HFFc6 (cell line): Measurements from ENCODE around the gene SCTR. TPM values are rescaled to one million over a fixed set of nuclear protein-coding genes. Genes with fewer than 3 reads are reported as not detected.

ENCODE experiments used
- DNase-seq: peaks from one replicate; pipeline ENCODE4 v3.0.0-alpha.2; 2018
- H3K27ac Mint-ChIP-seq: 2 replicates; pipeline ENCODE4 v1.8.0; 2020; ENCODE audit warnings: mild to moderate bottlenecking, mixed read lengths
- H3K27me3 Mint-ChIP-seq: 2 replicates; pipeline ENCODE4 v1.8.0; 2021; ENCODE audit warnings: mild to moderate bottlenecking, moderate library complexity, mixed read lengths; ENCODE audit not compliant: insufficient read depth
- H3K36me3 Mint-ChIP-seq: 2 replicates; pipeline ENCODE4 v1.8.0; 2021; ENCODE audit warnings: low read depth, mixed read lengths
- H3K4me1 Mint-ChIP-seq: 2 replicates; pipeline ENCODE4 v1.8.0; 2020; ENCODE audit warnings: low read depth, mixed read lengths
- H3K4me3 Mint-ChIP-seq: 2 replicates; pipeline ENCODE4 v1.8.0; 2020; ENCODE audit warnings: mild to moderate bottlenecking, moderate library complexity, mixed read lengths
- H3K9me3 Mint-ChIP-seq: 2 replicates; pipeline ENCODE4 v1.8.0; 2020; ENCODE audit warnings: mild to moderate bottlenecking, mixed read lengths
- CTCF ChIP-seq: fragments of 200-600 bp; sonication (generic); IDR thresholded peaks from 2 replicates; pipeline ENCODE4 v1.5.0; 2021; ENCODE audit warnings: antibody characterized with exemption, mild to moderate bottlenecking
- total RNA-seq, 6 experiments: library from RNA; stranded (reverse); fragmentation: NEBNext Ultra II Directional; extraction: Animal tissue kit (Norgen Biotek cat#: 25700); gene quantifications; 2 replicates in 1 of 6; 3 replicates in 5 of 6; pipeline ENCODE4 v1.2.3, GENCODE V29; 2021

The SCTR gene
- total RNA-seq, 6 experiments from 2014 or later, result not detected

- Mint-ChIP-seq H3K27me3 (peaks cover 7% of the 10 kb centered on the region), H3K36me3 (no peaks in the 10 kb centered on the region), H3K9me3 (no peaks in the 10 kb centered on the region), H3K4me1 (no peaks in the 10 kb centered on the region), H3K4me3 (no peak overlapping the region), H3K27ac (no peak overlapping the region)
- no peak for DNase-seq
- TF ChIP-seq CTCF, result no peak
Measured at GRCh38 chr2:119550856-119551255, 26.6 kb upstream of the SCTR start.

- no peak for DNase-seq
Measured at GRCh38 chr2:119550346-119550745, 26.1 kb upstream of the SCTR start.

DNA sequence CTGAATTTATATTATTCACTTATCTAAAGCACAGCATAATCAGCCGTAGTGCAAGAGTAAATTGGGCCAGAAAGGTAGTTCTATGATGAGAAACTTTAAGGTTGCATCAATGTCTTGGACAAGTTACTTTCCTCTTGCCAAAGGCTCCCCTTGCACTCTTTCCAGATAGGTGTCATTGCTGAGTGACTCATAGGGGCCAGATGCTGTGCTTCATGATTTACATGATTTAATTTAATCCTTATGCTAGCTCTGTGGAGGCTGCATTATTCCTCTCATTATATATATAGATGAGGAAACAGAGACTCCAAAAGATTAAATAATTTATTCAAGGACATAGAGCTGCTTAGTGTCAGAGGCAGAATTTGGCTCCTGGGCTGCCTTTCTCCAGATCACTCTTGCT lies 25.0 kb upstream of the SCTR start:
- no peaks in the 10 kb centered on the region for H3K4me1 Mint-ChIP-seq
- no peak for TF ChIP-seq CTCF
- no peaks in the 10 kb centered on the region for H3K36me3 Mint-ChIP-seq
- H3K4me3 Mint-ChIP-seq, result no peak overlapping the region
- H3K9me3 Mint-ChIP-seq, result no peaks in the 10 kb centered on the region
- DNase-seq, result no peak
- H3K27me3 Mint-ChIP-seq, result peaks cover 6% of the 10 kb centered on the region
- no peak overlapping the region for H3K27ac Mint-ChIP-seq

More at GRCh38 chr2:119550346-119550745, 26.1 kb upstream of the SCTR start:
- no peak overlapping the region for H3K4me3 Mint-ChIP-seq
- H3K27me3 Mint-ChIP-seq, result peaks cover 7% of the 10 kb centered on the region
- H3K9me3 Mint-ChIP-seq, result no peaks in the 10 kb centered on the region
- no peak overlapping the region for H3K27ac Mint-ChIP-seq
- no peaks in the 10 kb centered on the region for H3K36me3 Mint-ChIP-seq
- no peak for TF ChIP-seq CTCF
- H3K4me1 Mint-ChIP-seq, result no peaks in the 10 kb centered on the region

DNA sequence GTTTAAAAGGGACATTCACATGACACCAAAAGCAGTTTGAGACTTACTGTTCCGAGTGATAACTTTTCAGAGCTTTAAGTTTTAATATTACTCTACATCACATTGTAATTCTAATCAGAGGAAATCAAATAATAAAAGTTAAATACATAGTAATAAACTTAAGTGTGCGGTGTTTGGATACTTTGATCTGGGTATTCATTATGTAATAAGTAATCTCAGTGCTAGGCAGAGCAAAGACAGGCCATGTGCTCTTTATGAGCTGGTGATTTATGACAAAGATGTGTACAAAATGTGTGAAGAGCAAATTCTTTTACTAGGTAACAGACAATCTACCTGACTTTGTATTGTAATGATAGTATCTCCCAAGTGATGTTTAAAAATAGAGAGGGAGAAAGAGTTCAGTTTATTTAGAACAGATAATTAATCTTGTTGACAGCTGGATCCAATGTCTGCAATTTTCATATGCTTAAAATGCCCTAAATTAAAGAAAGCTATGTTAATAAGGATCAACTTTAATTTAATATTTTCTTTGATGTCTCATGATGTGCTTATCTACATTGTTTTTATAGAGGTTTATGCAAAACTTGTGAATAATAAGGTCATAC lies 24.3 kb upstream of the SCTR start:
- no peaks in the 10 kb centered on the region; the same call in 1 of the 2 replicates for H3K4me1 Mint-ChIP-seq
- no peak overlapping the region for H3K4me3 Mint-ChIP-seq
- H3K27me3 Mint-ChIP-seq, result peaks cover 6% of the 10 kb centered on the region
- no peak for TF ChIP-seq CTCF
- H3K36me3 Mint-ChIP-seq, result no peaks in the 10 kb centered on the region
- DNase-seq, result no peak
- H3K9me3 Mint-ChIP-seq, result no peaks in the 10 kb centered on the region
- H3K27ac Mint-ChIP-seq, result no peak overlapping the region

GRCh38 chr2:119546447-119546767 lies 22.1 kb upstream of the SCTR start:
- no peak for TF ChIP-seq CTCF
- H3K36me3 Mint-ChIP-seq, result no peaks in the 10 kb centered on the region

More at GRCh38 chr2:119546447-119546767, 22.1 kb upstream of the SCTR start:
- Mint-ChIP-seq H3K27me3 (peaks cover 6% of the 10 kb centered on the region), H3K27ac (no peak overlapping the region), H3K9me3 (no peaks in the 10 kb centered on the region), H3K4me1 (no peaks in the 10 kb centered on the region; the same call in 1 of the 2 replicates), H3K4me3 (no peak overlapping the region)
- no peak for DNase-seq
